ENCODE data around the gene FUT9.
A peak's percentile ranks its signal among the peaks of the same experiment; 100 is the strongest.

The FUT9 gene

DNA sequence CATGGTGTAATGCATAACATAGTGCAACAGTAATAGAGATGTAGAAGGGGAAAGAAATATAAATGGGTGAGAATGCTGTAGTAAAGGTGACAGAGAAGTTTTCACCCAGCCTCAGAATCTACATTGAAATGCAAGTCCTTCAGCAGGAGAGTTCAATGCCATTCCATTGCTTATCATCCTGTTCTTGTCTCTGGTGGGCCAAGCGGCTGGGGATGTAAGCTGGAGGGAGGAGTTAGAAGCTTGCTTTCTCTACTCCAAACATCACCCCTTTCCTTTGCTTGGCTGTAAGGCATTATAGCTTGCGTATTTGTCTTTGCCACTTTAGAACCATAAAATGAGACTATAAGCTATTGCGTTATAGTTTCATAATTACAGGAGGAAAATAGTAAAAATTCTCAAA, 2.2 kb upstream of the FUT9 start:
- Histone ChIP-seq H3K4me3 (ENCODE audit: low read depth in 1 of 2, low read length in 2 of 2) (no peak overlapping the region), H3K36me3 (ENCODE audit: control insufficient read depth in 1 of 2, insufficient read depth in 2 of 2, low read length in 2 of 2) (no peaks in the 10 kb centered on the region), H3K9me3 (ENCODE audit: control insufficient read depth in 1 of 2, low read length in 2 of 2) (no peaks in the 10 kb centered on the region), H3K27ac (ENCODE audit: low read length) (no peak overlapping the region), H3K27me3 (ENCODE audit: low read depth, low read length) (peaks cover 5% of the 10 kb centered on the region), H3K4me1 (ENCODE audit: control insufficient read depth in 1 of 2, insufficient read depth in 2 of 2, low read length in 2 of 2) (peaks cover 0 to 17% of the 10 kb centered on the region in 2 donors)

DNA sequence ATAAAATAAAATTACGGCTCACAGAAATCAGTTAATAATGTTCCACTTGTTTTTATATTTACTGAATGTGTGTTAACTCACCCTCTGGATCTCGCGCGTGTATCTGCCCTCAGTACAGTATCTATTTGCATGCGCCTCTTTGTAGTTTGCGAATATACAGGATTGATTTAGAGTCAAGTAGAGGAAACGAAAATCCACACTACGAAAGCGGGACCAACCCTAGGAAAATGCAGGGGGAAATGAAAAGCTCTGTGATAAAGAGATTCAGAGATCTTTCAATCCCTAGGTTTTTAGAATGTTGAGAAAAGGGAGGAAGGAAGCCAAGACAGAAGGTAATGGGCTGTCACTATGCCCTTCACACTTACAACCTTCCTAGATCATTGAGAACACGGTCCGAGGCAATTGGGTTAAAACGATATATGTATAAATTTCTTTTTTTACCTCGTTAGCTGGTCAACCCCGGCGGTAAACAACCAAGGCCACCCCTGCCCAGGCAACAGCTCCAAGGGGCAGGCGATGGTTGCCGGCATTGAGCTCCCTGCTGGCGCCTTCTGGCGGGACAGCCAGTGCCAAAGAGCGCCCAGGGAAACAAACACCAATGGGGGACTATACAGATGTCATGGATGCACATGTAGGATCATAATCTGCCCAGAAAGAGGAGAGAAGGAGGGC, 792 bp upstream of the FUT9 start:
- Histone ChIP-seq H3K27me3 (ENCODE audit: low read depth, low read length) (peaks cover 5% of the 10 kb centered on the region), H3K4me1 (ENCODE audit: control insufficient read depth in 1 of 2, insufficient read depth in 2 of 2, low read length in 2 of 2) (peaks cover 0 to 17% of the 10 kb centered on the region in 2 donors), H3K9me3 (ENCODE audit: control insufficient read depth in 1 of 2, low read length in 2 of 2) (no peaks in the 10 kb centered on the region), H3K36me3 (ENCODE audit: control insufficient read depth in 1 of 2, insufficient read depth in 2 of 2, low read length in 2 of 2) (no peaks in the 10 kb centered on the region), H3K4me3 (ENCODE audit: low read depth in 1 of 2, low read length in 2 of 2) (peak overlapping the region in 1 of 2 donors; percentile 61), H3K27ac (ENCODE audit: low read length) (no peak overlapping the region)

DNA sequence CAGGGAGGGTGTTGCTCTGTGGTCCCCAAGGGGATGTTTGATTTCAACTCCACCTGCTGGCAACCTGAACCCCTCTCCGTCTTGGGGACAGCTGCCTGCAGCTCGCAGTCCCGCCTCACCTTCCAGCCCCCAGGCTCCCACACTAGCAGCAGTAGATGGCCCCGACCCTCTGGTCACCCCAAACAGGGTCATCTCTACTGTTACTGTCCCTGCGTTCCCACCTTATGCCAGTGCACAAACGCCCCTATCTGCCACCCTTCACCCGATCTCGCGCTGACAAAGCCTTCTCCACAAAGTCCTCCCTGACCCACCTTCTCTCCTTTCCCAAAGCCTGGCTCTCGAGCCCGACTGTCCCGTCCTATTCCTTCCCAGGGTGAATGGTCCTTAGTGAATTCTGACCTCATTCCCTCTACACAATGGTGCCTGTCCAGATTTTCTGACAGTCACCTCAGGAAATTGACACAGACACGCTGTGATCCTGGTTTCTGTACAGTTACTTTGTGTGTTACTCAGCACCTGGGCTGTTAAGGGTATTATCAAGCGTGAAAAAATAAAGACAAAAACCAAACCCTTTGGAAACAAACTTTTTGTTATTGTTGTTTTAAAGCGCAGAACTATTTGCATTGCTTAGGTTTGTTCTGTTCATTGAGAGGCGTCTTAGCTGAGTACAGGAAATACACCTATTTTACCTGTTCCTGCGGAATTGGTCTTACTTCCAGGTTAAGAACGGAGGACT, 728 bp downstream of the FUT9 start:
- H3K4me3 ChIP-seq (ENCODE audit: low read depth in 1 of 2, low read length in 2 of 2): peak overlapping the region in 1 of 2 donors; percentile 61
- H3K27ac ChIP-seq (ENCODE audit: low read length): no peak overlapping the region
- H3K9me3 ChIP-seq (ENCODE audit: control insufficient read depth in 1 of 2, low read length in 2 of 2): no peaks in the 10 kb centered on the region
- H3K27me3 ChIP-seq (ENCODE audit: low read depth, low read length): peaks cover 5% of the 10 kb centered on the region
- no peaks in the 10 kb centered on the region for H3K36me3 ChIP-seq (ENCODE audit: control insufficient read depth in 1 of 2, insufficient read depth in 2 of 2, low read length in 2 of 2)
- peaks cover 0 to 17% of the 10 kb centered on the region in 2 donors for H3K4me1 ChIP-seq (ENCODE audit: control insufficient read depth in 1 of 2, insufficient read depth in 2 of 2, low read length in 2 of 2)

DNA sequence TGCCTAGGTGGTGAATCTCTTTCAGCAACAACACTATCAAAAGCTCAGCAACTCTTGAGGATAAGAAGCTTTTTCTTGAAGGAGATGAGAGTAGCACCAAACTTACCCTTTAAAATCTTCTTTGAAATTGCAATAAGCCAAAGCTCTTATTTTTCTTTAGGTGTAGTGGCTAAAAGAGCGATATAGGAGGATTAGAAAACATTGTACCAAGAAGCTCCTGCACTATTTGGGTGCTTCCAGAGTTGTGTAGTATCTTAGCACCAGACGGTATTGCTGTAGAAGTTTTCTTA, 1.2 kb downstream of the FUT9 start:
- no peak overlapping the region for H3K4me3 ChIP-seq (ENCODE audit: low read depth in 1 of 2, low read length in 2 of 2)
- H3K27ac ChIP-seq (ENCODE audit: low read length): no peak overlapping the region
- peaks cover 0 to 17% of the 10 kb centered on the region in 2 donors for H3K4me1 ChIP-seq (ENCODE audit: control insufficient read depth in 1 of 2, insufficient read depth in 2 of 2, low read length in 2 of 2)
- H3K36me3 ChIP-seq (ENCODE audit: control insufficient read depth in 1 of 2, insufficient read depth in 2 of 2, low read length in 2 of 2): no peaks in the 10 kb centered on the region
- no peaks in the 10 kb centered on the region for H3K9me3 ChIP-seq (ENCODE audit: control insufficient read depth in 1 of 2, low read length in 2 of 2)
- H3K27me3 ChIP-seq (ENCODE audit: low read depth, low read length): peaks cover 5% of the 10 kb centered on the region

DNA sequence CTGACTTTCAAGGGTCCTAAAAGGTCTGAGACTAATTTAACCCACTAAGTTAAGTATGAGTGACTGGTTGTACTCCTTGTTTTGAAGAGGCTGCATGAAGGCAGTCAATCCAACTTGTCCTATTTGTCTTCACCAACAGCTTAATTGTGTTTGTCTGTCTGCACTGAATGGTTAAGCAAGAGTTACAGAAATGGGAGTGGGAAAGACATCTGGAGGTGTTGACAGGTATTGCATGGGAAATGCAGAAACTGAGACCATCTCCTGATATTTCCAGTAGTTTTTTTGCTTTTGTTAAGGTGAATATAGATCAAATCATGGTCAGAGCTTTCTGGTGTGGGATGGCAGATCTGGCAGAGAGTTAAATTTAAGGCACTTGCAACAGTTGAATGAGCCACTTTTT, 6.5 kb downstream of the FUT9 start:
- H3K4me3 ChIP-seq (ENCODE audit: low read depth in 1 of 2, low read length in 2 of 2): no peak overlapping the region
- H3K27me3 ChIP-seq (ENCODE audit: low read depth, low read length): no peaks in the 10 kb centered on the region
- H3K27ac ChIP-seq (ENCODE audit: low read length): no peak overlapping the region
- H3K9me3 ChIP-seq (ENCODE audit: control insufficient read depth in 1 of 2, low read length in 2 of 2): no peaks in the 10 kb centered on the region
- H3K4me1 ChIP-seq (ENCODE audit: control insufficient read depth in 1 of 2, insufficient read depth in 2 of 2, low read length in 2 of 2): no peaks in the 10 kb centered on the region
- H3K36me3 ChIP-seq (ENCODE audit: control insufficient read depth in 1 of 2, insufficient read depth in 2 of 2, low read length in 2 of 2): no peaks in the 10 kb centered on the region

DNA sequence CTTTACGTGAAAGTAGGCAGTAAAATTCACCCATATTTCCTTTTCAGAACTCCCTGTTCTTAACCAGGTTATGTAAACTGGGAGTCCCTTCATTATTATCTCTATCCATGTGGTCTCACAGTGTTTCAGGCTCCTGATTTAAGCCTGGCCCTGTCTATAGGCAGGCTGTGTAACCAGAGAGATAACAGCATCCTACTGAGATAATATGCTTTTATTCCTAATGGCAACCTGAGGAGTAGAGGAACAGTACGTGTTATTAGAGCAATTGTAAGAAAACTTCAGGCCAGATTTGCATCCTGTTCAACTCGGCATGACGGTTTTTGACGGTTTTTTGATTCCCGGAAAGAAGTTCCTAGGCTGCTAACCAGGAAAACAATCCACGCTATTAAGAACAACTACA, 16.9 kb downstream of the FUT9 start:
- no peaks in the 10 kb centered on the region for H3K27me3 ChIP-seq (ENCODE audit: low read depth, low read length)
- H3K36me3 ChIP-seq (ENCODE audit: control insufficient read depth in 1 of 2, insufficient read depth in 2 of 2, low read length in 2 of 2): no peaks in the 10 kb centered on the region
- H3K9me3 ChIP-seq (ENCODE audit: control insufficient read depth in 1 of 2, low read length in 2 of 2): no peaks in the 10 kb centered on the region
- H3K27ac ChIP-seq (ENCODE audit: low read length): no peak overlapping the region
- no peaks in the 10 kb centered on the region for H3K4me1 ChIP-seq (ENCODE audit: control insufficient read depth in 1 of 2, insufficient read depth in 2 of 2, low read length in 2 of 2)
- no peak overlapping the region for H3K4me3 ChIP-seq (ENCODE audit: low read depth in 1 of 2, low read length in 2 of 2)

DNA sequence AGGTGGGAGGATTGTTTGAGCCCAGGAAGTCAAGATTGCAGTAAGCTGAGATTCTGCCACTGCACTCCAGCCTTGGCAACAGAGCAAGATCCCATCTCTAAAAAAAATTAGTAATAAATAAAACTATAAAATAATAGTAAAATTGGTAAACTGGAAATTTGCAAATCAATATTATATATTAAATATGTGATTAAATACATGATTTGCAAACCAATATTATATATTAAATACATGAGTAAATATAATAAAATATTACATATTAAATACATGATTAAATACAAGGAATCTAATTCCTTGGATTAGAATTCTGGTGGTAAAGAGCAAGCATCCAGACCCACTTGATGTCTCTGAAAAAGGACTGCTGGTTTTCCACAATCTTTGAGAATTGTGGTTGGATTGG, 35.8 kb downstream of the FUT9 start:
- Histone ChIP-seq H3K27me3 (ENCODE audit: low read depth, low read length) (no peaks in the 10 kb centered on the region), H3K4me3 (ENCODE audit: low read depth in 1 of 2, low read length in 2 of 2) (no peak overlapping the region), H3K4me1 (ENCODE audit: control insufficient read depth in 1 of 2, insufficient read depth in 2 of 2, low read length in 2 of 2) (no peaks in the 10 kb centered on the region), H3K27ac (ENCODE audit: low read length) (no peak overlapping the region), H3K36me3 (ENCODE audit: control insufficient read depth in 1 of 2, insufficient read depth in 2 of 2, low read length in 2 of 2) (no peaks in the 10 kb centered on the region), H3K9me3 (ENCODE audit: control insufficient read depth in 1 of 2, low read length in 2 of 2) (no peaks in the 10 kb centered on the region)

DNA sequence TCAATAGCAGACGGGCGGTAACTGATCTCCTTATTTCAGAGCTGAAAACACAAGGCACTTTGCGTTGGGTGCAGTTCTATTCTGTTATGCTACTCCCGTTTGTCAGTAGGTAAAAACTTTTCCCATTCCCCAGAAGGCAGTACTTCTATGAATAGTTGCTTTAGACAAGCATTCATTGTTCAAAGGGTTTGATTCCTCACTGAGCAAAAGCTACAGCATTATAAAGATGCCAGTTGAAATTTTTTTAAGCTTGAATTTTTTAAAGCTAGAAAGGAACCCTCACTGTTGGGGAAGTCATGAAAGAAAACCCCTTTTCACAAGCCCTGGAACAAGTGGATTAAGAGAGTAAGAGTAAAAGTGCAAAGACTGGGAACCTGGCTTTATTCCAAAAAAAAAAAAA, 42.3 kb downstream of the FUT9 start:
- no peaks in the 10 kb centered on the region for H3K4me1 ChIP-seq (ENCODE audit: control insufficient read depth in 1 of 2, insufficient read depth in 2 of 2, low read length in 2 of 2)
- no peak overlapping the region for H3K27ac ChIP-seq (ENCODE audit: low read length)
- H3K36me3 ChIP-seq (ENCODE audit: control insufficient read depth in 1 of 2, insufficient read depth in 2 of 2, low read length in 2 of 2): no peaks in the 10 kb centered on the region
- no peak overlapping the region for H3K4me3 ChIP-seq (ENCODE audit: low read depth in 1 of 2, low read length in 2 of 2)
- H3K27me3 ChIP-seq (ENCODE audit: low read depth, low read length): no peaks in the 10 kb centered on the region
- H3K9me3 ChIP-seq (ENCODE audit: control insufficient read depth in 1 of 2, low read length in 2 of 2): no peaks in the 10 kb centered on the region

DNA sequence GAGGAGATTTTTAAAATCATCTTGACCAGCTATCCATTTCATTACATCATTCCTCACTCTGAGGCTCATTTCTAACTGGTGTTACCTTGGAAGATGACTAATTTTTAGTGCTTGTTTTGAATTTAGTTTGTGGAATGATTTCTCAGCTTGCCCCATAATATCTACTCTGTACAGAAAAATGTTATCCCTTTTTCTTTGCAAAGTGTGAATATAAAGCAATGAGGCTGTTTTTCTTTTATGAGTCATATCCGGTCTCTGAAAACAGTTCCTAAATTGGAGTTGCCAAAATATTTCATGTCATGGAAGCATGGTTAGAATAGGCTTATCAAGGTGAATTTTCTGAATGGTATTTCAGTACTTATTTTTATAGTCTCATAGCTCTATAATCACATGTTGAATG, 43.8 kb downstream of the FUT9 start:
- H3K36me3 ChIP-seq (ENCODE audit: control insufficient read depth in 1 of 2, insufficient read depth in 2 of 2, low read length in 2 of 2): no peaks in the 10 kb centered on the region
- no peak overlapping the region for H3K4me3 ChIP-seq (ENCODE audit: low read depth in 1 of 2, low read length in 2 of 2)
- no peaks in the 10 kb centered on the region for H3K9me3 ChIP-seq (ENCODE audit: control insufficient read depth in 1 of 2, low read length in 2 of 2)
- H3K27me3 ChIP-seq (ENCODE audit: low read depth, low read length): no peaks in the 10 kb centered on the region
- no peak overlapping the region for H3K27ac ChIP-seq (ENCODE audit: low read length)
- no peaks in the 10 kb centered on the region for H3K4me1 ChIP-seq (ENCODE audit: control insufficient read depth in 1 of 2, insufficient read depth in 2 of 2, low read length in 2 of 2)

DNA sequence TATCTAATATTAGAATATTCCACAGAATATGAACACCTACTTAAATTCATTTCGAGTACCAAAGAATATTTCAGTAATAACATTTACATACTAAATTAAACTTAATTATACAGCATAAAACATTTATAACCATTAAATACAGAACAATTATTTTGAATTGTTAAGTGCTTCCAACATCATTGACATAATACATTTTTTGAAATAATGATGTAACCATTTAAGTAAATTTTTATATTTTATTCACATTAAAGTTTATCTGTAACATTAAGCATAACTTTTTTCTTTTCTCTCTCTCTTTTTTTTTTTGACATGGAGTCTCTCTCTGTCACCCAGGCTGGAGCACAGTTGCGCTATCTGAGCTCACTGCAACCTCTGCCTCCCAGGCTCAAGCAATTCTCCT, 44.5 kb downstream of the FUT9 start:
- H3K27me3 ChIP-seq (ENCODE audit: low read depth, low read length): no peaks in the 10 kb centered on the region
- H3K9me3 ChIP-seq (ENCODE audit: control insufficient read depth in 1 of 2, low read length in 2 of 2): no peaks in the 10 kb centered on the region
- no peak overlapping the region for H3K4me3 ChIP-seq (ENCODE audit: low read depth in 1 of 2, low read length in 2 of 2)
- no peak overlapping the region for H3K27ac ChIP-seq (ENCODE audit: low read length)
- H3K36me3 ChIP-seq (ENCODE audit: control insufficient read depth in 1 of 2, insufficient read depth in 2 of 2, low read length in 2 of 2): no peaks in the 10 kb centered on the region
- no peaks in the 10 kb centered on the region for H3K4me1 ChIP-seq (ENCODE audit: control insufficient read depth in 1 of 2, insufficient read depth in 2 of 2, low read length in 2 of 2)

DNA sequence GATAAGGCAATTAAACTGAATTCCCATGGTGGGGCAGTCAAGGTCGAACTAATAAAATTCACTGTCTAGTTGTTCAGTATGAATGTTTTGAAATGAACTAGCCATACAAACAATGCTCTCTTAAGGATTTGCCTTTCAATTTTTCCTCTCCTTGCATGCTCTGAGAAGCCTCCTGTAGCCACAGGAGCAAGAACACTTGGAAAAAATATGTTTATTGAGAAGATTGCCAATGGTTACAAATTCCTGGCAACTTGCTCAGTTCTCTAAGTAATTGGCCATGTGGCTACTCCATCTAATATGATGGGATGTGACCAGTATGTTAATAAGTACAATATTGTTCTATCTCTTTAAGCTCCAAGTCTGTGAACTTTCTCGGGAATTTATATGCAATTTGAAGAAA, 49.4 kb downstream of the FUT9 start:
- Histone ChIP-seq H3K27ac (ENCODE audit: low read length) (no peak overlapping the region), H3K4me3 (ENCODE audit: low read depth in 1 of 2, low read length in 2 of 2) (no peak overlapping the region), H3K9me3 (ENCODE audit: control insufficient read depth in 1 of 2, low read length in 2 of 2) (no peaks in the 10 kb centered on the region), H3K27me3 (ENCODE audit: low read depth, low read length) (no peaks in the 10 kb centered on the region), H3K36me3 (ENCODE audit: control insufficient read depth in 1 of 2, insufficient read depth in 2 of 2, low read length in 2 of 2) (no peaks in the 10 kb centered on the region), H3K4me1 (ENCODE audit: control insufficient read depth in 1 of 2, insufficient read depth in 2 of 2, low read length in 2 of 2) (no peaks in the 10 kb centered on the region)

DNA sequence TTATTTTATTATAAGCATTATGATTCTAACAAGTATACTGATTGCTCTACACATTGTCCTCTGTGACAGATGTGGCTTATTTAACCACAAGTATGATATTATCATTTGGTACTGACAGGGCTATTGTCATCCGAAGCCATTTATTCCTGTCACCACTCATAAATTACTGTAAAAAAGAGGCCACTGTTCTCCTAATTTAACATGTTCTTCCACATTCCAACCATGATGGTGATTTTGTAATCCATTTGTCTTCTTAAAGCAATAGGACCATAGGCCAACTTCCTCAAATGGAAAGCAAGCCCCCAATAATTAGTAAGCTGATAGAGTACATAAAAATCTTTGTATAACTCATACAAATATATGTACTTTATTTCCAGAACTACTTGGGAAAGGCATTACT, 50.6 kb downstream of the FUT9 start:
- H3K27me3 ChIP-seq (ENCODE audit: low read depth, low read length): no peaks in the 10 kb centered on the region
- no peaks in the 10 kb centered on the region for H3K9me3 ChIP-seq (ENCODE audit: control insufficient read depth in 1 of 2, low read length in 2 of 2)

More for the DNA sequence above, 50.6 kb downstream of the FUT9 start:
- Histone ChIP-seq H3K4me3 (ENCODE audit: low read depth in 1 of 2, low read length in 2 of 2) (no peak overlapping the region), H3K4me1 (ENCODE audit: control insufficient read depth in 1 of 2, insufficient read depth in 2 of 2, low read length in 2 of 2) (no peaks in the 10 kb centered on the region), H3K36me3 (ENCODE audit: control insufficient read depth in 1 of 2, insufficient read depth in 2 of 2, low read length in 2 of 2) (no peaks in the 10 kb centered on the region), H3K27ac (ENCODE audit: low read length) (no peak overlapping the region)
